ENCODE measurements around the gene VPS8. TPM values are rescaled to one million over a fixed set of nuclear protein-coding genes. Genes with fewer than 3 reads are reported as not detected.
A peak's percentile ranks its signal among the peaks of the same experiment; 100 is the strongest.

VPS8 gene
- total and polyA plus RNA-seq, 9 of the 15 experiments (the other 6 are each of a cell fraction or from before 2014, with no cell fraction given), result 7.2 to 41.0 (median 28.3) TPM

GRCh38 chr3:184811999-184812661, at the start of gene VPS8 (continued):
- no peak for TF ChIP-seq RERE (CRISPR knock-in tag; IDR thresholded peaks at IDR 0.05; ENCODE audit: borderline replicate concordance)
- peak; percentile 67 for TF ChIP-seq KDM5B (IDR thresholded peaks at IDR 0.05; ENCODE audit: insufficient replicate concordance, low read depth, low read length)
- peak; percentile 53; the same call in 1 of the 2 replicates for TF ChIP-seq KLF1 (tag; IDR thresholded peaks at IDR 0.05)
- TF ChIP-seq RREB1 (CRISPR knock-in tag; IDR thresholded peaks at IDR 0.05), result peak; percentile 65; the same call in 1 of the 2 replicates
- TF ChIP-seq PRDM10 (IDR thresholded peaks at IDR 0.05; ENCODE audit: partially characterized antibody), result peak; percentile 97
- peak; percentile 84 for TF ChIP-seq ZNF740 (CRISPR knock-in tag; IDR thresholded peaks at IDR 0.05)
- no peak for TF ChIP-seq ZNF740 (tag; IDR thresholded peaks at IDR 0.05)
- peak; percentile 93; the same call in 1 of the 2 replicates for TF ChIP-seq SREBF2 (CRISPR knock-in tag; IDR thresholded peaks at IDR 0.05)
- TF ChIP-seq SNAPC5 (CRISPR knock-in tag; IDR thresholded peaks at IDR 0.05), result no peak

All from K562 (cell line).